GM21786 (cell line): ENCODE results near the gene PPP2R5B.

Experiments
- ATAC-seq: cut with Tn5 transposase; IDR thresholded peaks from one replicate; pipeline ENCODE4 v1.9.1; 2021; ENCODE audit not compliant: unreplicated experiment

The PPP2R5B gene

GRCh38 chr11:64888729-64889511, 35.6 kb upstream of the PPP2R5B start:
- ATAC-seq, result no peak

DNA sequence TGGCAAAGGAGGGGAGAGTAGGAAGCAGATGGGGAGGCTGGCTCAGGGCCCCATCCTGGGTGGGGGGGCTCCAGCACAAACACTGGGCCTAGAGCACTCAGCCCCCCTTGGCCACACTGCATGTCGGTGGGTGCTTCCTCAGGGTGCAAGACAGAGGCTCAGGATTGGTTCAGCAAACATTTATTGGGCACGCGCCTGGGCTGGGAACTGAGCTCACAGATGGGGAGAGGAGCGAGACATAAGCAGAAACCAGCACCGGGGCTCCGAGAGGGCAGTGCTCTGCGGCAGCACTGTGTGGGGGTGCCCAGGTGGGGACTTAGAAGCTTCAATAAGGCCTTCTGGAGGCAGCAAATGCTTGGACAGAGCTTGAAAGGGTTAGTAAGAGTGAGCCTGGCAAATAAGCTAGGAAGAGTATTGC, 34.0 kb upstream of the PPP2R5B start:
- ATAC-seq, result no peak

DNA sequence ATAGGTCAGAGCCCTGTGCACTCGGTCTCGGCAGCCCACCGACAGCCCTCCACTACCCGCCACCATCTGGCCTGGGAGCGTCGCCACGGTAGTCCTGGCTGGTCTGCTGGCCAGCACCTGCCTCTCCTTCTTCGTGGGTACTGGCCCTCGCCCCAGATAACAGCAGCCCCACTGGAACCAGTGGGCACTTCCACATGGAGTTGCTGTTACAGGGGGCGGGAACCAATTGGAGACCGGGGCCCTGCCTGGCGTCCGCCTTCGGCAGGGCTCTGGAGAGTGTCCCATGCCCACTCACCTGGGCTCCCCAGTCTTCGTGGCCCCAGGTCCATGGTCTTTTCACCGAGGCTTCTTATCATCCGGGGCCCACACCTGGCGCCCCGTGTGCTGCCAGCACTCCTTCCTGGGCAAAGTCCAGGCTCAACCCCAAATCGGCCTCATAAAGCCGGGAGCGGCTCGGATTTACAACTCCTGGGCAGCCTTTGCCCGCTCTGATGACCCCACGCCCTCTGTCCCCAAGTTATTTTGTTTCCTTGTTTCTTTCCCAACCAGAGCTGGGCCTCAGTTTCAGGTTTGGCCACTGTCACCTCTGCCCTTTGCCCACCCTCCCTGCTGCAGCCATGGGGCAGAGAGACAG, 33.2 kb upstream of the PPP2R5B start:
- ATAC-seq, result no peak

DNA sequence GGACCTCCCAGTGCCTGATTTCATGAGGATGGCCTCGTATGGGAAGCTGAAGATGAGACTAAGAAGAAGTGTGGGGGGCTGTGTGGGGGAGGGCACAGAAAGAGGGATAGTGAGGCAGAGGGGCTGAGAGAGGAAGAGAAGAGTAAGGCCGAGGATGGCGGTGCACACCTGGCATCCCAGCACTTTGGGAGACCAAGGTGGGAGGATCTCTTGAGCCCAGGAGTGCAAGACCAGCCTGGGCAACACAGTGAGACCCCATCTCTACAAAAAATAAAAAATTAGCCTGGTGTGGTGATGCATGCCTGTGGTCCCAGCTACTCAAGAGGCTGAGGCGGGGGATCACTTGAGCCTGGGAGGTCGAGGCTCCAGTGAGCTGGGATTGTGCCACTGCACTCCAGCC, 32.6 kb upstream of the PPP2R5B start:
- no peak for ATAC-seq

GRCh38 chr11:64892411-64892831, 32.1 kb upstream of the PPP2R5B start:
- ATAC-seq, result no peak

- ATAC-seq, result no peak
These were observed 31.7 kb upstream of the PPP2R5B start for GRCh38 chr11:64892838-64893193.

DNA sequence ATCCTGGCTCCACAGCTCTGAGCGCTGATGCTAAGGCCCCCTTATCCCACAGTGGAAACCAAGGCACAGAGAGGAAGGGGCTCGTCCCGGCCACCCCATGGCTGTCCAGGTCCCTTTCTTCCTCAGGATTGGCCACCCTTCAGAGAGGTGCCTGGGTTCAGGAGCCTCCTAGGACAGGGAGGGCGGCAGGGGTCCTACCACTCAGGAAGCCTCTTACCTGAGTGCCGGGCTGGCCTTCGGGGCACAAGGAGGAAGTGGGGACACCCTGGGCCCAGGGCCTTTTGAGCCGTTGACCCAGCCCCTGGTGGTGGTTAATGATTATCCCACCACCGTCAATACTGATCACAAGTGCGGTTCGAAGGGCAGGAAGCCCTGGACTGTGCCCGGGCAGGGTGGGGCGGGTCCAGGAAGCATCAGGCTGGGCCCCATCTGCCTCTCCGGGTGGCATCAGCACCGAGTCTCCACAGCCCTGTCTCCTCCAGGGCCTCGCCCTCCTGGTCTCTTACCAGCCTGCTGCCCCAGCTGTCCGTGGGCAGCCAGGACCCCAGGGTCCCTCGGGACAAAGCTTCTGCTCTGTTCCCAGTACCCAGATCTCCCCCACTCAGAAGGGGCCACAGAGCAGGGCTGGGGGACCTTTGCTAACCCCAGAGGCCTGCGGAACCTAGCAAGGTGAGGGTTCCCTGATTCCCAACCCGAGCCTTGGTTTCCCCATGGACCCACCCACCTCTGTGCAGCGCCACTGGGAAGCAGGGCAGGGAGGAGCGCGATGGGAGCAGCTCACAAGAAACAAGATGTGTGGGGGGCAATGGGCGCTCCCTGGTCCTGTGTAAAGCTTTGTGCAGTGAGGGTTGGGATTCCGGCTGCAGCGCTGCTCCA, 31.1 kb upstream of the PPP2R5B start:
- no peak for ATAC-seq

DNA sequence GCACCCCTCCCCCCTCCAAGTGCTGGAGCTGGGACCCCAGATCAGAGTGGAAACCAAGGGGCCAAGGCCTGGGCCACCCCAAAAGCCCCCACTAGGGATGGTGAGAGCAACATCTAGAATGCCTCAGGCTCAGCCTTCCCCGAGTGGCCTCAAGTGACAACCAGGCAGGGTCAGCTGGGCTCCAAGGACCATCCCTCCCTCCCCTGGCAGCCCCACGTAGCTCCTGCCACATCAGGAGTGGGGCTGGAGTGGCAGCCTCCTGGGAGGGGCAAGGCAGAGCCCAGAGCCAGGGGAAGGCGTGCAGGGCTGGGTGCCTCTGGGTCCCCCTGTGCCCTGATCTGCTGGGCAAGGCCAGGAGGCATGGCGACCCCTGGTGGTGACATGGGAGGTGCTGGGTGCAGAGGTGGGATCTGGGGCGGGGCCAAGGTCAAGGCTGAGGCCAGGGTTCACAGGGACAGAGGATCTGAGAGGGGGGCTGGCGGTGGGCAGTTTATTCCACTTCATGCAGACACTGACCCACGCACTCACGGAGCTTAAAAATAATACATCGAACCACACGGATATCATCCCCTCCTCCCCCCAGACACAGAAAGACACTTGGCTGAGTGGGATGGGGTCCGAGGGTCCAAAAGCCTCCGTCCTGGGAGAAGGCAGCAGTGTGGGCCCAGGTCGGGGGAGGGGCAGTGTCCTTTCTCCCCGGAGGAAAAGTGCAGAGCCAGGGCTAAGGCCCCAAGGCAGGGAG, 30.2 kb upstream of the PPP2R5B start:
- no peak for ATAC-seq

DNA sequence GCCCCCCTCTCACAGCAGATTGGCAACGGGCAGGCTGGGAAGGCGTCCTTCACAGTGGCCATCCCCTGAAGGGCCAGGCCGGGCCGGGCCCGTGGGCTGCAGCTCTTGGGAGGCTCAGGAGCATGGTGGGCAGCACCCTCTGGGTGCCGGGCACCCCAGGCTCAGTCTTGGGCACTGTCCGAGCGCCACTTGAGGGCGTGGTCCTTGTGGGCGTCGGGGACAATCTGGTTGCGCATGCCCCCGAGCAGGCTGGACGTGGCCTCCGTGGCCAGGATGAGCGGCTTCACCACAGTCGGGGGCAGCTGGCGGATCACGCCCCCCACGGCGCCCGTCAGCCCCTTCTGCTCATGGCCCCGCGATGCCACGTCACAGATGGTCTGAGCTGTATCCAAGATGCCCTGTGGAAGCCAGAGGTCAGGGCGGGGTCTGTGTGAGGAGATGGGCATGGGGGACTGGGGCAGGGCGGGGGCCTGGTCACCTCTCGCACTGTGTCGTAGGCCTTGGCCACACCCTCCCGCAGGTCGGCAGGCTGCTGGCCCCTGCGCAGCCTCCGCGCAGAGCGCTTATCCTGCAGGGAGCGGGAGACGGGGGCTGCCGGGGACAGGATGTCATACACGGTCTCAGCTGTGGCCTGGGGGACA, 29.6 kb upstream of the PPP2R5B start:
- ATAC-seq, result no peak

DNA sequence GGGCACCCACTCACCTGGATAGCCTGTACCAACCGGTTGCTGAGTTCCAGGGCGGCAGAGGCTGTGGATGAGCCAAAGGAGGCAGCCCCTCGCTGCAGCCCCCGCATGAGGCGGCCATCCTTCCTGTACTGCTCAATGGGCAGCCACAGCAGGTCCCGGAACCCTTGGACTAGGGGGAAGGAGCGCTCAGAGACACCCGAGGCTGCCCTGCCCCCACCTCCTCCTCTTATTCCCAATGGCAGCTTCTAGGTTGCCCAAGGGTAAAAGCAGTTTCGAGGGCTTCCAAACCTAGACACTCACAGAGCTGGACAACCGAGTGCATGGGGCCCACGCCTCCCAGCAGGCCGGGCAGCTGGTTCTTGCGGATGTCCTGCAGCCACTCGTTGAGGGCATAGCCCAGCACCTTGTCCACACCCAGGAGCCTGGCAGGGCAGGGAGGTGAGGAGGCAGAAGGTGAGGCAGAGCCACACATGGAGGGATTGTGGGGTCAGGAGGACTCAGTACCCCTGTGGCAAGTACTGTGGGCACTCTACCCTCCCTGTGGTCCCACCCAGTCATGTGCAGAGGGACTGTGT, 28.0 kb upstream of the PPP2R5B start:
- ATAC-seq, result no peak

DNA sequence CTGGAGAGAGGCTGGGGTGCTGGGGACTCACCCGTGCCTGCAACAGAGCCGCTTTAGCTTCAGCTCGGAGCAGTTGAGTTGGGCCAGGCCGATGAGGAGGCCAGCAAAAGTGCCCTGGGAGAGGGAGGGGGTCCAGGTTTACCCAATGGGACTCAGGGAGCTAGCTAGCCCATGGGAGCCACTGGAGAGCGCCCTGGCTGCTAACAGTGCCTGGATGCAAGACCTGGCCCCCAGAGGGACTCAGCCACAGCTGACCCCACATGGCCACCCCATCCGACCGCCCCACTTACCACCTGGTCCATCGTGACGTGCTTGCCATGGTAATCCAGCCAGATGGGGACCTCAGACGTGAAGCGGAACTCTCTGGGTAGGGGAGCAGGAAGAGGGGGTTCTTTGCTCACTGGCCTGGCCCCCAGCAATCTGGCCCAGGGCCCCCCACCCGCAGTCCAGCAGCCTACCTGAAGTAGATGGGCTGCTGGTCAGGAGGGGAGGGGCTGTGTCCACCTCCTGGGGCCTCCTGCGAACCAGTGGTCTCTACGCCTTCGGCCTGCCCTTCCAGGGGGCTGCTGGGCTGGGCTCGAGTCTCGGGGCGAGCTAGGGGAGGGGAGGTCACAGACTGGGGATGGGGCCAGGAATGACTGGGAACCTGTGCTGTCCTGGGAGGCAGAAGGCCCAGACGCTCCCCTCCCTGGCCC, 27.0 kb upstream of the PPP2R5B start:
- no peak for ATAC-seq

GRCh38 chr11:64898076-64898445, 26.4 kb upstream of the PPP2R5B start:
- ATAC-seq, result no peak

GRCh38 chr11:64898541-64898940, 25.9 kb upstream of the PPP2R5B start:
- no peak for ATAC-seq

- ATAC-seq, result no peak
These were observed 24.2 kb upstream of the PPP2R5B start for GRCh38 chr11:64900263-64900678.

GRCh38 chr11:64900774-64901173, 23.7 kb upstream of the PPP2R5B start:
- no peak for ATAC-seq

DNA sequence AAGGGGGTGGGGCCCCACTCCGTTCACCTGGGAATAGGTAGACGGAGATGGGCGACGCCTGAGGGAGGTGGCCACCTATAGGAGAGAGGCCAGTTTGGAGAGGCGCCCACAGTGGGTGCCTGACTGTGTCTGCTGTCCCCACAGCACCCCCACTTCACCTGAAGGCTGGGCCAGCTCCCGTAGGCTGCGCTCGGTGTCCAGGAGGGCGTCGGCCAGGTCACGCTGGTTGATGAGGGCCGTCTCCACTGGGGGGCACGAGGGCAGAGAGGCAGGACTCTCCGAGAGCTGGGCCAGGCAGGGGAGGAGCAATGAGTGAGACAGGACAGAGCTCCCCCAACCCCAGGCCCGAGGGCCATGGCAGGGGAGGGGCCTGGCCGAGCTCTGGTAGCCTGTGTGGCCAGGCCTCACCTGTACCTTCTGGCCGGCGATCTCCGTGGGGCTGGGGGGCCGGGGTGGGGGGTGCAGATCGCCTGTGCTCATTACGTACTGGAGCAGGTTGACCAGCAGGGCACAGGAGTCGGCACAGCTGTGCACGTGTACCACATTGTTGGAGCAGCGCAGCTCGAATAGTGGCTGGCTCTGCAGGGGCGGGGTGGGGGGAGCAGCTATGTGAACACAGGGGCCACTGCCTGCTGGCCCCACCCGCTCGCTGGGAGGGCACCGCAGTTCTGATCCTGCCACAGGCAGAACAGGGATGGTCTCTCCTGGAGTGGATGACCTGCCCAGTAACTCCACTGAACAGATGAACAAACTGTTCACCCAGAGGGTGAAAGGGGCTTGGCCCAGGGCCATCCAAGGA, 22.2 kb upstream of the PPP2R5B start:
- no peak for ATAC-seq

DNA sequence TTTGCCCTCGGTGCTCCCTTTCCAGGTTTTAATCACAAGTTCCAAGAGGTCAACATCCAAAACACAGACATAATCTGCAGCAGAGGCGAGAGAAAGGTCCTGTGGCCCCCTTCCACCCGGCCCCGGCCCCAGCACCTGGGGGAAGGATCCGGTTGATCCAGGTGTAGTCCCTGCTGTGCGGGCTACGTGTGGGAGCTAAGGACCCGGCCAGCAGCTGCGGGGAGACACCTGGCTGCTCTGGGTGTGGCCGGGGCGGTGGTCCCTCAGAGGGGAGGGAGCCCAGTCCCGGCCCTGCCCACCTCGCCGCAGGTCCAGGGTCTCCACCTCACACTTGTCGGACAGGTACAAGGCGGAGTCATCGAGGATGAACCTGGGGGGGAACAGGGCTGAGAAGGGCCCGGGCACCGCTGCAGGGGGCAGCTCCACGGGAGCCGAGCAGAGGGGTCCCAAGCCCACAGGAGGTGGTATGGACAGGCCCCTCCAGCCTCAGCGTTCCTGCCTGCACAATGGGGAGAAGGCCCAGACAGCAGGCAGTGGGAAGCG, 21.1 kb upstream of the PPP2R5B start:
- ATAC-seq, result no peak

GRCh38 chr11:64905516-64906313, 18.8 kb upstream of the PPP2R5B start:
- ATAC-seq, result no peak
